Erythroblast (primary cell): Measurements from ENCODE around the gene STATH.

Experiments
- GATA1 ChIP-seq: IDR thresholded peaks from 2 replicates; pipeline ENCODE4 v1.6.1; 2011; ENCODE audit warnings: low read depth, mild to moderate bottlenecking, control low read depth, low read length, moderate library complexity
- POLR2A ChIP-seq: IDR thresholded peaks from 2 replicates; pipeline ENCODE4 v1.6.1; 2011; ENCODE audit warnings: mild to moderate bottlenecking, low read length

- TF ChIP-seq POLR2A, result no peak
- no peak for TF ChIP-seq GATA1
These were observed 25.7 kb upstream of the STATH start for GRCh38 chr4:69970071-69970470.
